T-cell (primary cell): ENCODE measurements around the gene RHOG. TPM values are rescaled to one million over a fixed set of nuclear protein-coding genes. Genes with fewer than 3 reads are reported as not detected.

Source experiments
- ATAC-seq, 4 experiments: fragments of 200-7000 bp in 3 of 4; fragments of 150-1000 bp in 1 of 4; cut with Tn5 transposase; replicated peaks in 1 of 4; 1 replicate in 3 of 4; 2 replicates in 1 of 4; pipeline ENCODE4 v1.10.0; 2021; ENCODE audit warnings: moderate library complexity in 3 of 4, mild to moderate bottlenecking in 2 of 4, moderate number of reproducible peaks in 1 of 4
- CTCF ChIA-PET, 2 donors: fragments of 300-600 bp; sonication (Branson Sonifier 250); formaldehyde crosslinking; loops; one replicate each; lab custom pipeline; 2022; ENCODE audit warnings: antibody characterized with exemption in 2 of 2; lab: Charles Lee
- POLR2A ChIA-PET, 2 donors: fragments of 300-600 bp; sonication (Branson Sonifier 250); formaldehyde crosslinking; loops; one replicate each; lab custom pipeline; 2022; ENCODE audit warnings: antibody characterized with exemption in 2 of 2; lab: Charles Lee
- DNase-seq, 35 experiments: peaks; one replicate each; pipeline versions ENCODE4 v3.0.0 to v3.0.0-alpha.2; 2013 to 2023
- H3K27ac ChIP-seq: one replicate; pipeline ENCODE4 v1.5.1; 2013; ENCODE audit warnings: low read length
- H3K27me3 ChIP-seq, 2 experiments: replicated peaks in 1 of 2; 1 replicate in 1 of 2; 2 replicates in 1 of 2; pipeline versions ENCODE4 v1.6.1 to v1.7.0; 2013; ENCODE audit warnings: low read length in 1 of 2, mixed read lengths in 1 of 2; ENCODE audit not compliant: control insufficient read depth in 2 of 2, insufficient read depth in 2 of 2; ENCODE audit errors: extremely low read depth in 1 of 2
- H3K36me3 ChIP-seq, 2 donors: 1 replicate in 1 of 2; 2 replicates in 1 of 2; pipeline versions ENCODE4 v1.6.1 to v1.7.0; 2013; ENCODE audit warnings: low read length in 1 of 2; ENCODE audit not compliant: control insufficient read depth in 2 of 2, insufficient read depth in 1 of 2; ENCODE audit errors: extremely low read depth in 1 of 2
- H3K4me1 ChIP-seq, 2 experiments: 1 replicate in 1 of 2; 2 replicates in 1 of 2; pipeline versions ENCODE4 v1.6.1 to v1.7.0; 2013; ENCODE audit warnings: low read length in 2 of 2, mixed read lengths in 1 of 2; ENCODE audit not compliant: insufficient read depth in 2 of 2, control insufficient read depth in 1 of 2; ENCODE audit errors: extremely low read depth in 1 of 2
- H3K4me3 ChIP-seq, 2 donors: 1 replicate in 1 of 2; 2 replicates in 1 of 2; pipeline versions ENCODE4 v1.5.1 to v1.7.0; 2013; ENCODE audit warnings: mild to moderate bottlenecking in 2 of 2, low read length in 1 of 2, moderate library complexity in 1 of 2; ENCODE audit not compliant: control insufficient read depth in 1 of 2; ENCODE audit errors: extremely low read depth in 1 of 2
- H3K9me3 ChIP-seq: 2 replicates; pipeline ENCODE4 v1.7.0; 2013
- H3K27ac Mint-ChIP-seq, 2 donors: one replicate each; pipeline ENCODE4 v1.8.0; 2020 to 2021; ENCODE audit warnings: mild to moderate bottlenecking in 2 of 2, mixed read lengths in 2 of 2
- H3K27me3 Mint-ChIP-seq, 2 donors: one replicate each; pipeline ENCODE4 v1.8.0; 2021 to 2022; ENCODE audit warnings: mixed read lengths in 2 of 2
- H3K36me3 Mint-ChIP-seq: one replicate; pipeline ENCODE4 v1.8.0; 2021; ENCODE audit warnings: mixed read lengths
- H3K4me1 Mint-ChIP-seq, 3 donors: one replicate each; pipeline ENCODE4 v1.8.0; 2020 to 2022; ENCODE audit warnings: mixed read lengths in 3 of 3, mild to moderate bottlenecking in 1 of 3
- H3K4me3 Mint-ChIP-seq, 3 donors: one replicate each; pipeline ENCODE4 v1.8.0; 2020 to 2022; ENCODE audit warnings: mild to moderate bottlenecking in 3 of 3, mixed read lengths in 3 of 3, moderate library complexity in 3 of 3
- H3K9me3 Mint-ChIP-seq, 3 donors: one replicate each; pipeline ENCODE4 v1.8.0; 2020 to 2022; ENCODE audit warnings: mixed read lengths in 3 of 3
- WGBS: methylation state at CpG from one replicate; pipeline ENCODE4 v1.1.5; 2013; ENCODE audit warnings: missing lambda C conversion rate; ENCODE audit not compliant: insufficient coverage; 5-methylcytosine and 5-hydroxymethylcytosine counted together
- total RNA-seq, 35 experiments: library from RNA in 6 of 35; stranded (reverse) in 6 of 35; fragments of 120-200 nt in 1 of 35; gene quantifications; one replicate each; pipeline versions ENCODE4 v1.2.1 to v1.2.4 and lab custom pipeline; 2013 to 2026

Gene RHOG
- total RNA-seq, 5 donors from 2014 or later (not counting 1 experiment from before 2014, with no cell fraction given) = 88.1 to 108 (median 106) TPM

GRCh38 chr11:3835751-3836150 lies 5.0 kb downstream of the RHOG start:
- H3K36me3 ChIP-seq = peaks cover under 1 to 36% of the 10 kb centered on the region in 2 donors
- no peaks in the 10 kb centered on the region for H3K9me3 ChIP-seq
- H3K4me3 ChIP-seq = no peak overlapping the region
- ATAC-seq (no peak), DNase-seq (no peak)
- ChIA-PET POLR2A (interaction anchor here (0.6 to 0.7 kb wide), 3 partner anchors 19 to 151 kb away, joined by 3 to 10 read pairs (median 3); no protein-coding TSS in a partner anchor), CTCF (interaction anchor here (0.7 to 9.9 kb wide), 5 partner anchors 10 to 237 kb away, joined by 3 to 248 read pairs (median 4); partner anchors contain the start of gene STIM1 (in 1 of the 2))
- H3K4me3 Mint-ChIP-seq = peak overlapping the region; percentile 64 to 89 (median 68)
- H3K27me3 ChIP-seq = no peaks in the 10 kb centered on the region
- H3K27ac Mint-ChIP-seq = peak overlapping the region; percentile 90 to 94
- H3K4me1 ChIP-seq = peaks cover 59 to 90% of the 10 kb centered on the region in 2 experiments
- WGBS = 82% methylated on average over 1 of the region's 4 CpGs
- H3K4me1 Mint-ChIP-seq = peaks cover 90 to 94% (median 91%) of the 10 kb centered on the region in 3 donors
- no peaks in the 10 kb centered on the region for H3K9me3 Mint-ChIP-seq
- H3K36me3 Mint-ChIP-seq = peaks cover 44% of the 10 kb centered on the region
- no peaks in the 10 kb centered on the region for H3K27me3 Mint-ChIP-seq
- H3K27ac ChIP-seq = peak overlapping the region; percentile 47

GRCh38 chr11:3834664-3835461 lies 5.9 kb downstream of the RHOG start:
- H3K36me3 Mint-ChIP-seq = peaks cover 48% of the 10 kb centered on the region
- Histone ChIP-seq H3K4me3 (peak overlapping the region in 1 of 2 donors; percentile 49), H3K36me3 (peaks cover 2 to 44% of the 10 kb centered on the region in 2 donors), H3K9me3 (no peaks in the 10 kb centered on the region), H3K27ac (peak overlapping the region; percentile 47), H3K4me1 (peaks cover 59 to 93% of the 10 kb centered on the region in 2 experiments), H3K27me3 (no peaks in the 10 kb centered on the region)
- CTCF ChIA-PET = interaction anchor here (1.1 to 9.9 kb wide), 3 partner anchors 10 to 238 kb away, joined by 3 to 248 read pairs (median 4); partner anchors contain the start of gene STIM1 (in 1 of the 2)
- H3K27me3 Mint-ChIP-seq = no peaks in the 10 kb centered on the region
- no peak for ATAC-seq
- H3K27ac Mint-ChIP-seq = peak overlapping the region; percentile 90 to 94
- H3K4me3 Mint-ChIP-seq = peak overlapping the region; percentile 64 to 89 (median 68)
- WGBS = 39% methylated on average over 2 of the region's 7 CpGs
- H3K4me1 Mint-ChIP-seq = peaks cover 90 to 98% (median 94%) of the 10 kb centered on the region in 3 donors
- peak in 9 of 35 experiments; percentile 9 to 51 (median 26) for DNase-seq
- POLR2A ChIA-PET = no interaction called here
- no peaks in the 10 kb centered on the region for H3K9me3 Mint-ChIP-seq

GRCh38 chr11:3834349-3834663 lies 6.5 kb downstream of the RHOG start:
- Mint-ChIP-seq H3K27ac (peak overlapping the region; percentile 90 to 94), H3K27me3 (no peaks in the 10 kb centered on the region), H3K4me1 (peaks cover 85 to 95% (median 89%) of the 10 kb centered on the region in 3 donors), H3K36me3 (peaks cover 48% of the 10 kb centered on the region), H3K4me3 (peak overlapping the region; percentile 64 to 89 (median 68)), H3K9me3 (no peaks in the 10 kb centered on the region)
- no peak for DNase-seq
- CTCF ChIA-PET = interaction anchor here in 1 of 2 donors (0.6 kb wide), 1 partner anchor 38 kb away, joined by 3 read pairs; no protein-coding TSS in a partner anchor
- no peak for ATAC-seq
- no peaks in the 10 kb centered on the region for H3K27me3 ChIP-seq
- POLR2A ChIA-PET = no interaction called here
- peaks cover 6 to 49% of the 10 kb centered on the region in 2 donors for H3K36me3 ChIP-seq
- H3K27ac ChIP-seq = peak overlapping the region; percentile 47
- H3K4me3 ChIP-seq = peak overlapping the region in 1 of 2 donors; percentile 49
- H3K9me3 ChIP-seq = no peaks in the 10 kb centered on the region
- peaks cover 59 to 92% of the 10 kb centered on the region in 2 experiments for H3K4me1 ChIP-seq
- WGBS = 61% methylated on average over 2 of the region's 4 CpGs

GRCh38 chr11:3833449-3833848 lies 7.3 kb downstream of the RHOG start:
- Histone ChIP-seq H3K36me3 (peaks cover 6 to 51% of the 10 kb centered on the region in 2 donors), H3K9me3 (no peaks in the 10 kb centered on the region), H3K4me3 (no peak overlapping the region), H3K4me1 (peaks cover 53 to 83% of the 10 kb centered on the region in 2 experiments), H3K27ac (peak overlapping the region; percentile 47), H3K27me3 (no peaks in the 10 kb centered on the region)
- peak overlapping the region; percentile 0 to 89 (median 64) for H3K4me3 Mint-ChIP-seq
- CTCF ChIA-PET = interaction anchor here in 1 of 2 donors (0.6 to 0.8 kb wide), 2 partner anchors 16 to 39 kb away, joined by 3 to 5 read pairs; no protein-coding TSS in a partner anchor
- peaks cover 44% of the 10 kb centered on the region for H3K36me3 Mint-ChIP-seq
- peak overlapping the region; percentile 90 to 94 for H3K27ac Mint-ChIP-seq
- WGBS = 100% methylated on average over 1 of the region's 2 CpGs
- POLR2A ChIA-PET = interaction anchor here in 1 of 2 donors (0.7 kb wide), 1 partner anchor 174 kb away, joined by 3 read pairs; no protein-coding TSS in a partner anchor
- no peak for ATAC-seq
- H3K4me1 Mint-ChIP-seq = peaks cover 76 to 89% (median 80%) of the 10 kb centered on the region in 3 donors
- no peaks in the 10 kb centered on the region for H3K9me3 Mint-ChIP-seq
- H3K27me3 Mint-ChIP-seq = no peaks in the 10 kb centered on the region
- DNase-seq = no peak

GRCh38 chr11:3832816-3833215 lies 7.9 kb downstream of the RHOG start:
- Mint-ChIP-seq H3K4me1 (peaks cover 74 to 89% (median 76%) of the 10 kb centered on the region in 3 donors), H3K27me3 (no peaks in the 10 kb centered on the region), H3K9me3 (no peaks in the 10 kb centered on the region), H3K36me3 (peaks cover 43% of the 10 kb centered on the region), H3K27ac (peak overlapping the region; percentile 90 to 94), H3K4me3 (peak overlapping the region in 2 of 3 donors; percentile 25 to 89)
- H3K4me3 ChIP-seq = no peak overlapping the region
- no peak for ATAC-seq
- ChIA-PET CTCF (interaction anchor here in 1 of 2 donors (0.6 to 0.8 kb wide), 2 partner anchors 17 to 21 kb away, joined by 3 to 5 read pairs; no protein-coding TSS in a partner anchor), POLR2A (interaction anchor here in 1 of 2 donors (0.6 to 1.0 kb wide), 3 partner anchors 38 to 174 kb away, joined by 3 read pairs; no protein-coding TSS in a partner anchor)
- WGBS = 100% methylated on average over 1 of the region's 2 CpGs
- H3K4me1 ChIP-seq = peaks cover 46 to 77% of the 10 kb centered on the region in 2 experiments
- H3K27ac ChIP-seq = peak overlapping the region; percentile 47
- no peaks in the 10 kb centered on the region for H3K27me3 ChIP-seq
- no peaks in the 10 kb centered on the region for H3K9me3 ChIP-seq
- no peak for DNase-seq
- H3K36me3 ChIP-seq = peaks cover 10 to 56% of the 10 kb centered on the region in 2 donors
